H1 (cell line): ENCODE data around the gene EIF3B. TPM values are rescaled to one million over a fixed set of nuclear protein-coding genes. Genes with fewer than 3 reads are reported as not detected.

ENCODE experiments used
- BACH1 ChIP-seq: IDR thresholded peaks from 2 replicates; pipeline ENCODE4 v1.6.1; 2012; ENCODE audit warnings: low read length, improper control_type of control experiment
- CHD7 ChIP-seq: fragments of 300-600 bp; sonication (generic); IDR thresholded peaks from 2 replicates; pipeline ENCODE4 v1.7.1; 2012; ENCODE audit warnings: low read length, moderate library complexity, mild to moderate bottlenecking, inconsistent platforms; ENCODE audit not compliant: insufficient replicate concordance
- E2F6 ChIP-seq: IDR thresholded peaks from 2 replicates; pipeline ENCODE4 v1.6.1; 2012; ENCODE audit warnings: inconsistent platforms
- GTF2F1 ChIP-seq: IDR thresholded peaks from 2 replicates; pipeline ENCODE4 v1.6.1; 2012; ENCODE audit warnings: low read depth, low read length, improper control_type of control experiment, borderline replicate concordance
- HDAC2 ChIP-seq, 2 experiments: fragments of 300-600 bp in 1 of 2; sonication (generic) in 1 of 2; IDR thresholded peaks; 2 replicates each; pipeline ENCODE4 v1.6.1; 2011 to 2012; ENCODE audit warnings: low read depth in 2 of 2, low read length in 2 of 2, mild to moderate bottlenecking in 2 of 2, moderate library complexity in 2 of 2, borderline replicate concordance in 1 of 2, inconsistent platforms in 1 of 2
- HDAC6 ChIP-seq: IDR thresholded peaks from one replicate; pipeline ENCODE4 v1.7.1; 2012; ENCODE audit warnings: low read depth, mild to moderate bottlenecking, inconsistent platforms, low read length, moderate library complexity
- MAX ChIP-seq: IDR thresholded peaks from 2 replicates; pipeline ENCODE4 v1.6.1; 2012; ENCODE audit warnings: inconsistent platforms
- NANOG ChIP-seq: IDR thresholded peaks from 2 replicates; pipeline ENCODE4 v1.6.1; 2011; ENCODE audit warnings: low read length, low read depth, mild to moderate bottlenecking, inconsistent platforms; ENCODE audit not compliant: insufficient read depth, poor library complexity, severe bottlenecking
- POU5F1 ChIP-seq: IDR thresholded peaks from 2 replicates; pipeline ENCODE4 v1.6.1; 2011; ENCODE audit warnings: low read depth, mild to moderate bottlenecking, low read length, moderate library complexity
- SIX5 ChIP-seq: IDR thresholded peaks from 2 replicates; pipeline ENCODE4 v1.6.1; 2011; ENCODE audit warnings: mild to moderate bottlenecking, low read depth, low read length
- SRF ChIP-seq: IDR thresholded peaks from 2 replicates; pipeline ENCODE4 v1.6.1; 2011; ENCODE audit warnings: mild to moderate bottlenecking, low read depth, low read length, moderate library complexity
- polyA plus RNA-seq, 7 experiments: library from polyadenylated mRNA; depleted of rRNA in 3 of 7; stranded (reverse) in 5 of 7; unstranded in 2 of 7; fragments of >200 nt in 5 of 7; fragments of 200-250 nt in 2 of 7; gene quantifications; 1 replicate in 5 of 7; 2 replicates in 1 of 7; 4 replicates in 1 of 7; pipeline versions ENCODE4 v1.2.1 to v1.2.3, GENCODE V29; 2011 to 2013; ENCODE audit warnings: missing spikeins in 2 of 7, mixed read lengths in 2 of 7
- total RNA-seq: library from RNA; stranded (reverse); fragmentation: NEBNext Ultra II Directional; extraction: Animal tissue kit (Norgen Biotek cat#: 25700); gene quantifications from 2 replicates; pipeline ENCODE4 v1.2.1, GENCODE V29; 2021

The EIF3B gene
- total and polyA plus RNA-seq, 2 of the 8 experiments (the other 6 are each of a cell fraction or from before 2014, with no cell fraction given): 167 to 316 TPM

GRCh38 chr7:2402687-2403013 is 48.0 kb downstream of the EIF3B start (continued):
- TF ChIP-seq CHD7 (no peak), E2F6 (no peak), MAX (no peak), BACH1 (no peak), NANOG (no peak), GTF2F1 (no peak), POU5F1 (no peak), HDAC2 (IDR thresholded peaks at IDR 0.05; ENCODE audit: borderline replicate concordance in 1 of 2, low read depth in 2 of 2, low read length in 2 of 2) (no peak), SRF (no peak), HDAC6 (no peak), SIX5 (no peak)
